Activated naive CD4-positive, alpha-beta T cell (primary cell): ENCODE measurements around the gene NTMT1.
"Not testable (repeated sequence)": the region's sequence is repeated elsewhere in the genome, so short reads cannot be mapped to it uniquely, and the experiment has no call there.

ENCODE experiments used
- DNase-seq, 4 experiments: peaks; one replicate each; lab custom pipeline; 2025; lab: John Stamatoyannopoulos, UW

The NTMT1 gene

GRCh38 chr9:129654554-129655040, 28.6 kb downstream of the NTMT1 start:
- no peak for DNase-seq

- no peak for DNase-seq
Measured at GRCh38 chr9:129655154-129655553, 29.2 kb downstream of the NTMT1 start.

GRCh38 chr9:129655696-129656095, 29.7 kb downstream of the NTMT1 start:
- DNase-seq = no peak

GRCh38 chr9:129656795-129657390, 30.9 kb downstream of the NTMT1 start:
- DNase-seq = no peak

GRCh38 chr9:129661029-129661428, 35.1 kb downstream of the NTMT1 start:
- DNase-seq = no peak

- not testable (repeated sequence) for DNase-seq
Measured at GRCh38 chr9:129662239-129662638, 36.3 kb downstream of the NTMT1 start.

- DNase-seq = no peak
Measured at GRCh38 chr9:129664746-129665388, 38.9 kb downstream of the NTMT1 start.

- DNase-seq = peak in 3 of 4 experiments; percentile 3 to 18 (median 7)
Measured at GRCh38 chr9:129665389-129665775, 39.4 kb downstream of the NTMT1 start, which contains the start of gene PRRX2. Gene PRRX2 (plus strand): TSS chr9:129665647. CDS start chr9:129665868, 221 bp downstream.

GRCh38 chr9:129665814-129666520, 40.0 kb downstream of the NTMT1 start:
- no peak for DNase-seq

- DNase-seq = no peak
Measured at GRCh38 chr9:129666575-129666974, 40.6 kb downstream of the NTMT1 start.

GRCh38 chr9:129667378-129667777, 41.4 kb downstream of the NTMT1 start:
- DNase-seq = no peak

GRCh38 chr9:129667850-129668249, 41.9 kb downstream of the NTMT1 start:
- no peak for DNase-seq

GRCh38 chr9:129669141-129669718, 43.3 kb downstream of the NTMT1 start:
- no peak for DNase-seq

GRCh38 chr9:129669946-129670345, 44.0 kb downstream of the NTMT1 start:
- DNase-seq = no peak

- no peak for DNase-seq
Measured at GRCh38 chr9:129671065-129671464, 45.1 kb downstream of the NTMT1 start.

GRCh38 chr9:129671519-129671918, 45.6 kb downstream of the NTMT1 start:
- DNase-seq = no peak

GRCh38 chr9:129672702-129673101, 46.7 kb downstream of the NTMT1 start:
- DNase-seq = no peak

GRCh38 chr9:129673602-129674001, 47.6 kb downstream of the NTMT1 start:
- no peak for DNase-seq

GRCh38 chr9:129674229-129674628, 48.3 kb downstream of the NTMT1 start:
- DNase-seq = no peak

- no peak for DNase-seq
Measured at GRCh38 chr9:129675620-129676019, 49.7 kb downstream of the NTMT1 start.

GRCh38 chr9:129676287-129676686, 50.3 kb downstream of the NTMT1 start:
- DNase-seq = no peak

GRCh38 chr9:129676975-129677374, 51.0 kb downstream of the NTMT1 start:
- no peak for DNase-seq

- no peak for DNase-seq
Measured at GRCh38 chr9:129677456-129677855, 51.5 kb downstream of the NTMT1 start.
